HG03097 (cell line): ENCODE measurements around the gene SYT1.
"Not testable (repeated sequence)": the region's sequence is repeated elsewhere in the genome, so short reads cannot be mapped to it uniquely, and the experiment has no call there.

ENCODE experiments used
- ATAC-seq: cut with Tn5 transposase; IDR thresholded peaks from one replicate; pipeline ENCODE4 v1.9.1; 2021; ENCODE audit not compliant: unreplicated experiment, low FRiP score

SYT1 gene

GRCh38 chr12:79199166-79199565 lies 334.6 kb downstream of the SYT1 start:
- ATAC-seq: no peak

GRCh38 chr12:79200176-79200575 lies 335.6 kb downstream of the SYT1 start:
- ATAC-seq: no peak

- ATAC-seq: no peak
Observed at GRCh38 chr12:79203058-79203647, 338.6 kb downstream of the SYT1 start.

- no peak for ATAC-seq
Observed at GRCh38 chr12:79206871-79207270, 342.3 kb downstream of the SYT1 start.

GRCh38 chr12:79210403-79210802 lies 345.8 kb downstream of the SYT1 start:
- not testable (repeated sequence) for ATAC-seq

GRCh38 chr12:79217306-79217705 lies 352.7 kb downstream of the SYT1 start:
- ATAC-seq: no peak

- no peak for ATAC-seq
Observed at GRCh38 chr12:79223210-79223609, 358.6 kb downstream of the SYT1 start.

- no peak for ATAC-seq
Observed at GRCh38 chr12:79223761-79224160, 359.2 kb downstream of the SYT1 start.

GRCh38 chr12:79227091-79227490 lies 362.5 kb downstream of the SYT1 start:
- no peak for ATAC-seq

GRCh38 chr12:79227646-79228045 lies 363.1 kb downstream of the SYT1 start:
- no peak for ATAC-seq

- ATAC-seq: no peak
Observed at GRCh38 chr12:79233341-79233781, 368.8 kb downstream of the SYT1 start.

- no peak for ATAC-seq
Observed at GRCh38 chr12:79236920-79237319, 372.3 kb downstream of the SYT1 start.

- no peak for ATAC-seq
Observed at GRCh38 chr12:79238246-79238645, 373.7 kb downstream of the SYT1 start.

GRCh38 chr12:79247494-79247893 lies 382.9 kb downstream of the SYT1 start:
- no peak for ATAC-seq

- ATAC-seq: no peak
Observed at GRCh38 chr12:79250186-79250585, 385.6 kb downstream of the SYT1 start.

- ATAC-seq: no peak
Observed at GRCh38 chr12:79250960-79251755, 386.6 kb downstream of the SYT1 start.

- ATAC-seq: no peak
Observed at GRCh38 chr12:79252358-79253075, 387.9 kb downstream of the SYT1 start.

- no peak for ATAC-seq
Observed at GRCh38 chr12:79255288-79255687, 390.7 kb downstream of the SYT1 start.

- ATAC-seq: no peak
Observed at GRCh38 chr12:79260923-79261322, 396.3 kb downstream of the SYT1 start.

GRCh38 chr12:79262938-79263337 lies 398.4 kb downstream of the SYT1 start:
- ATAC-seq: no peak

GRCh38 chr12:79266343-79267144 lies 402.0 kb downstream of the SYT1 start:
- no peak for ATAC-seq
